Activated T-helper 9 cell treated with anti-CD3 and anti-CD28 coated beads, Interleukin-2, amount 50 U/mL, for 16 hours (primary cell): Measurements from ENCODE around the gene TMC5.

ENCODE experiments used
- DNase-seq: peaks from one replicate; pipeline ENCODE4 v3.0.0-alpha.2; 2020; ENCODE audit warnings: low read depth

TMC5 gene

GRCh38 chr16:19463468-19464315 lies 46.0 kb downstream of the TMC5 start:
- no peak for DNase-seq

DNA sequence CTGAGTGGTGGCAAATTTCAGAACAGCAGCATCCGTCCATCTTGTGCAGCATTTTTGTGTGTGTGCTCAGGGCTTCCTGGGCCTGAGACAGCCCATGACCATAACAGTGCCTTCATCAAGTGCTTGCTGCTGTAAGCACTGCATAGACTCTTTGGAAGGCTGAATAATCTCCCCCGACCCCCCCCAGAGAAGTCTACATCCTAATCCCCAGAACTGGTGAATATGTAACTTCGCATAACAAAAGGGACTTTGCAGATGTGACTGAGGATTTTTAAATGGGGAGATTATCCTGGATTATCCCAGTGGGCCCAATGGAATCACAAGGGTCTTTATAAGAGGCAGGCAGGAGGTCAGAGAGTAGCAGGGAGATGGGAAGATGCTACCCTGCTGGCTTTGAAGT lies 50.6 kb downstream of the TMC5 start:
- DNase-seq: no peak

- no peak for DNase-seq
Measured at GRCh38 chr16:19472482-19472881, 54.8 kb downstream of the TMC5 start.

- DNase-seq: no peak
Measured at GRCh38 chr16:19474617-19475016, 56.9 kb downstream of the TMC5 start.

DNA sequence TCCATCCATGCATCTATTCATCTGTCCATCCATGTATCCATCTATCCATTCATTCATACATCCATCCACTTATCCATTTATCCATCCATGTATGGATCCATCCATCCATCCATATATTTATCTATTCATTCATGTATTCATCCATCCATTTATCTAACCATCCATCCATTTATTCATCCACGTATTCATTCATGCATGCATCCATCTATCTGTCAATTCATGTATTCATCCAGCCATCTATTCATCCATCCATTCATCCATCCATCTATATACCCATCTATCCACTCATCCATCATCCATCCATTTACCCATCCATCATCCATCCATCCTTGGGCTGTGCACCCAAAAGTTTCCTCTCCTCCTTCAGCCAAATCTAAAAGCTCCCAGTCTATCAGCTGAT lies 60.8 kb downstream of the TMC5 start:
- no peak for DNase-seq

- DNase-seq: no peak
Measured at GRCh38 chr16:19479302-19479721, 61.6 kb downstream of the TMC5 start.

- no peak for DNase-seq
Measured at GRCh38 chr16:19481296-19481695, 63.6 kb downstream of the TMC5 start.

GRCh38 chr16:19481769-19482168 lies 64.1 kb downstream of the TMC5 start:
- no peak for DNase-seq

DNA sequence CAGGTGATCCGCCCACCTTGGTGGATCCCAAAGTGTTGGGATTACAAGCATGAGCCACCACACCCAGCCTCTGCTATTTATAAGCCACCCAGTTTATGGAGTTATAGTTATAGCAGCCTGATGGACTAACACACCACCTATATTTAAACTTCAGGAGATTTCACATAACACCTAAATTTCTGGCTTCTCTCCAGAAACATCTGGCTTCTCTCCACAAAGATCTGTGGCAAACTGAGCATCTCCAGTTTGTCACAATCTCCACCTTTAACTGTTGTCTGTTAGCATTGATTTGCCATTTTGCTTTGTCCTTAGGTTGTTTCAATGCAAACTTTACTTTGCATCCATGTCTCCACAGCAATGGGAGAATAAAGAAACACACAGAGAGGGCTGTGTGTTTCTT lies 64.6 kb downstream of the TMC5 start:
- no peak for DNase-seq

DNA sequence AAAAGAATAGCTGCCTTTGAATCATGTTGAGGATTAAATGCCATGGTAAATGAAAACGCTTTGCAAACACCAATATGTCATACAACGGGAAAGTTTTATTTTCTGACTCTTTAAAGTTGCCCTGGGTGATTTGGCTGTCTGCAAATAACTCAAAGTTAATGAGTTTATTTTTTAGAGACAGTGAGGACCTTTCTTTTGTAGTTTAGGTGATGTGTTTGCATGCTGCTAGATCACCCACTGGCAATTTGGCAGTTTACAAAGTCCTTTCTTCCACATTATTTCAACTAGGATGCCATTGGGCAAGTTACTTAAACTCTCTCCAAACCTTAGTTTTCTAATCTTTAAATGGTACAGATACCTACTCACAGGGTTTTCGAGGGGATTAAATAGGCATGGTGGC lies 66.4 kb downstream of the TMC5 start:
- no peak for DNase-seq

DNA sequence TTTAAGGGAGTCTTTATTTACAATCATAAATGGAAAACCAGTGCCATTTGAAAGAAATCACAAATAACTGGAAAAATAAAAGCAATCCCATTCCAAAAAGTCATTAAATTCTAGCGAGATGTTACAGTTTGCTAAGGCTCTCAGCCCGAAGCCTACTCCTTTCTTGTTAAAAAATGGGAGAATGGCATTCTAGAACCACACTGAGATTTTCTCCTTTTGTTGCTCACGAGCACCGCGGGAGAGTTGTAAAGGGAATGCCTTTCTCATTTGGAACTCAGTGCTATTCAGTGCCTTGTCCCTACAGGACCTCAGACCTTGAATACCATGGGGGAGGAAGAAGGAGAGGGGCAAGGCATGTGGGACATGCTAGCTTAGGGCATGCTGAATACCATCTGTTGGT lies 67.9 kb downstream of the TMC5 start:
- no peak for DNase-seq

DNA sequence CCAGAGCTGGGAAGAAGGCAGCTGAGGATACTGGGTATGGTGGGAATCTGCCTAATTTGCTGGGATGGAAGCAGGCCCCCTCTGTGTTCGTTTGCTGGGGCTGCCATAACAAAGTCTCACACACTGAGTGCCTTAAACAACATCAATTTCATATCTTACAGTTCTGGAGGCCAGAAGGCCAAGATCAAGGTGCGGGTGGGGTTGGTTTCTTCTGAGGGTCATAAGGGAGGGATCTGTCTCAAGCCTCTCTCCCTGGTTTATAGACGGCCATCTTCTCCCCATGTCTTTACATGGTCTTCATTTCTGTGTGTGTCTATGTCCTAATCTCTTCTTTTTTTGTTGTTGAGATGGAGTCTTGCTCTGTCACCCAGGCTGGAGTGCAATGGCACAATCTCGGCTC lies 68.4 kb downstream of the TMC5 start:
- DNase-seq: no peak

DNA sequence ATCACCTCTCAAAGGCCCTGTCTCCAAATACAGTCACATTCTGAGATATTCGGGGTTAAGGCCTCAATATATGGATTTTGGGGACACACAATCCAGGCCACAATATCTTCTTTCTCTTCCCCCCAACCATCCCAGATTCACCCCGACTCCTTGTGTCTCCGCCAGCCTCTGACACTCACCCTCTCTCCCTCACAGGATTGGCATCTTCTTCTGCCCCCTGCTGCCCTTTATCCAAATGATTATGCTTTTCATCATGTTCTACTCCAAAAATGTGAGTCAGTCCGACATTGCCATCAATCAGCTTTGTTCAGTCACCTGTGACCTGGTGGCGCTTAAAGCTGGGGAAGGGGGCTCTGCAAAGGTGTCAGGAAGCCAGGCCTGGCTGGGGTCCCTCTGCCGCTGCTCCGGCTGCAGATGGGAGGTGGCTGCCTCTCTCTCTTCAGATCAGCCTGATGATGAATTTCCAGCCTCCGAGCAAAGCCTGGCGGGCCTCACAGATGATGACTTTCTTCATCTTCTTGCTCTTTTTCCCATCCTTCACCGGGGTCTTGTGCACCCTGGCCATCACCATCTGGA lies 69.2 kb downstream of the TMC5 start:
- no peak for DNase-seq

DNA sequence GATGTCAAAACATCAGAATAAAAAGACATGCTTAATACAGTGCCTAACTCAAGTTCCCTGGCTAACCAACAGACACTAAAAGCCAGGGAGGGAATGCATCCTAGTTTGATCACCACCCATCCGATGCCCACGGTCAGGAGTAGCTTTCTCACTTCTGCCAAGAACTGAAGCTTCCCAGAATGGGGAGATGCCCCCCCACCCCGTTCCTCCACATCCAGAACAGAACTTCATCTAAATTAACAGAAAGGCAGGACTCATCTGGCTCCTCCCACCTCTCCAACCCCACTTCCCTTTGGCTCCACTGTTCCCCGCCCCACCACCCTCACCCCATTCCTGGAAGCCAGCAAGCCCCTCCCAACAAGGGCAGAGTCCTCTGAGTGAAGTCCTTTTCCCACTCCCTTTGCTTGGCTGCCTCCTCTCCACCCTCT lies 70.5 kb downstream of the TMC5 start:
- no peak for DNase-seq

GRCh38 chr16:19490619-19491018 lies 72.9 kb downstream of the TMC5 start:
- no peak for DNase-seq

DNA sequence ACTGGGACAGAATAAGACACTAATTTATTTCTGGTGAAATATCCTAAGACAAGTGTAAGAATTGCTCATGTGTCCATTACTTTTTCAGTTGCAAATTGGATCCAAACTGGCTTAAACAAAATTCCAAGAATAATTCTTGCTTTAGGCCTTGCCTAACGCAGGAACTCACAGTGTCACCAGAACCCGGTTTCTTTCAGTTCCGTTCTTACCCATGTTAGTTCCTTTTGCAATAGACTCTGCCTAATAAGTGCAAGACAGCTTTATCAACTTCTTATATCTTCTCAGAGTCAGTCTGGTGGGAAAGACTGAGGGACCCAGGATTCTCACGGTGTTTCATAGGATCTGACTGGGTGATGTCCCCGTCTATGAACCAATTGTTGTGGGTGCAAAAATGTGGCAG lies 79.5 kb downstream of the TMC5 start:
- DNase-seq: no peak

DNA sequence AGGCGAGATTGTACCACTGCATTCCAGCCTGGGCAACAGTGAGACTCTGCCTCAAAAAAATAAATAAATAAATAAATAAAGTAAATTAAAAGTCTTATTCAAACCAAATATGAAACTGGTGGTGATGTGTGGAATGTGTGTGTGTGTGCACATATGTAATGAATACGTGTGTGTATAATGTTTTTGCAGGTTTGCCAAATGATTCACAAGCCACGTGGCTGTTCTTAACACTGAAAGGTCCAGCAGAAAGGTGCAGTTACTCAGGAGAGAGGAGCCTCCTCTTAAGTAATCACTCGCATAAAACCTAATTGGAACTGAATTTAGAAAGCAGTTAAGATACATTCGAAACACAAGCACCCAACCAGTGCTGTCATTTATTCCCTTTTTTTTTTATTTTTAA lies 81.3 kb downstream of the TMC5 start:
- DNase-seq: no peak

DNA sequence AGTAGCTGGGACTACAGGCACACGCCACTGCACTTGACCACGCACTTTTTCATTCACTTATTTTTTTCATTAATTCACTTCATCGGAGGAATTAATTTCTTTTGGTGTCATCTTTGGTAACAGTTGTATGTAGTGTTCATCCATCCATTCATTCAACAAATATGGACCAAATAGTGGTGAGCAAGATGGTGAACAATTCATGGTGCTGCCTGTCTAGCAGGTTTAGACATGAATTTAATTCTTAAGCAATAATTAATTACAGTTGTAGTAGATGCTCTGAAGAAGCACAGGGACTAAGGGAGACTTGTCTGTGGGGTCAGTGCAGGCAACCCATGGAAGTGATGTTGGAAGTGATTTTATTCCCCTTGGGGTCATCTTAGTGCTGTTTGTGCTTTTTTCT lies 81.8 kb downstream of the TMC5 start:
- DNase-seq: no peak

DNA sequence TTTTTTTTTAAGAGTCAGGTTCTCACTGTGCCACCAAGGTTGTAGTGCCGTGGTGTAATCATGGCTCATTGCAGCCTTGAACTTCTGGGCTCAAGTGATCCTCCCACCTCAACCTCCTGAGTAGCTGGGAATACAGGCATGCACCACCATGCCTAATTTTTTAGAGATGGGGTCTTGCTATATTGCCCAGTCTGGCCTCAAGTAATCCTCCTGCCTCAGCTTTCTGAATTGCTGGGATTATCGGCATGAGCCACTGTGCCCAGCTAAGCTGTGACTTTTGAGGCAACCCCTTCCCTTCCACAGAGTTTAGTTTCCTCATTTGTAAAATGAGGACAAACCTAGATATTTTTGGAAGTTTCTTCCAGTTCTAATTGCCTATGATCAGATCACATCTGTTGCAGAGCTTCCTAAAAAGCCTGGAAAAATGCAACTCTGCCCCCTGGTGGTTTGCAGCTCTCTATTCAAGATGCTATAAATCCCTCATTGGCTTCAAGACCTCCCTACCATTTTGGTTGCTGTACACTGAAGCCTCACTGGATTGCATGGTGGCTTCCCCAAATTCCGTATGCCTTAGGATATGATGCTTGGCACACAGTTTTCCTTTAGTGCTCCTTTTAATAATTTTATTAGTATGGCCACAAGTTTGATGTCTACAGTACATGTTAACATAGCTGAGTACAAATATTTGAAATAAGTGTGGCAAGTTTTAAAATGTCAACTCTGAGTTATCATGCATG lies 84.9 kb downstream of the TMC5 start:
- DNase-seq: peak; percentile 43

GRCh38 chr16:19503461-19504075 lies 85.9 kb downstream of the TMC5 start:
- no peak for DNase-seq

- DNase-seq: no peak
Measured at GRCh38 chr16:19505600-19506303, 88.1 kb downstream of the TMC5 start.

DNA sequence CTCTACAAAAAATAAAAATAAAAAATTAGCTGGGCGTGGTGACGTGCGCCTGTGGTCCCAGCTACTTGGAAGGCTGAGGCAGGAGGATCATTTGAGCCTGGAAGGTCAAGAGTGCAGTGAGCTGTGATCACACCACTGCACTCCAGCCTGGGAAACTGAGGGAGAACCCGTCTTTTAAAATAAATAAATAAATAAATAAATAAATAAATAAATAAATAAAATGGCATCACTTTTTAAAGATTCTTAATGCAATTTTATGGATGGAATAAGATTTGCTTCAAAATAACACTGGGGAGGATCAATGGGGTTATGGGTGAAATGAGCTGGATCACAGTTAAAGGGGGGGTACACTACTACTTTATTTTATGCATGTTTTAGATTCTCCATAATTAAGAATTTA lies 89.3 kb downstream of the TMC5 start:
- no peak for DNase-seq
